Esophagus muscularis mucosa (tissue), 3 donors: Measurements from ENCODE around the gene CKS1B.

ENCODE experiments used
- POLR2A ChIP-seq: fragments of 450-650 bp; IDR thresholded peaks from one replicate; pipeline ENCODE4 v1.6.1; 2017; ENCODE audit warnings: antibody characterized with exemption, moderate library complexity, mild to moderate bottlenecking, low read depth
- TF ChIP-seq, protein P1 (sequence below), 3 experiments: fragments of 200-600 bp in 2 of 3; fragments of 450-650 bp in 1 of 3; sonication (generic) in 2 of 3; IDR thresholded peaks; one replicate each; pipeline ENCODE4 v1.5.1; 2017 to 2019; ENCODE audit warnings: antibody characterized with exemption in 3 of 3, mild to moderate bottlenecking in 2 of 3, moderate library complexity in 1 of 3

DNA sequence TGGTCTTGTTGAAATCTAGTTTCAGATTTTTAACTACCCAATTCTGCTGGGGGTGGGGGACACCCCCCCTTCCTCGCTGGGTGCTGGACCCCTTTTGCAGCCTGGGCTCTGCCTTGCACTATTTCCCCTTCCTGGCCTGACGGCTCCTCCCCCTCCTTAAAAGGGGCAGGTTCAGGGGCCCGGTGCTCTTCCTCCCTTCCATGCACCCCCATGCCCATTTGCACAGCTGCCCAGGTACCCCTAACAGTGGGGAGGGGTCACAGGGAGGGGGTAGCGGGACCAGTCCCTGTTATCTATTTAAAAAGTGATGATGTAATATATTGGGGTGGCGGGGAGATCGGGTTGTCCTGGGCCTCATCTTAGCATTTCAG, 43.5 kb downstream of the CKS1B start:
- TF ChIP-seq, protein P1, sequence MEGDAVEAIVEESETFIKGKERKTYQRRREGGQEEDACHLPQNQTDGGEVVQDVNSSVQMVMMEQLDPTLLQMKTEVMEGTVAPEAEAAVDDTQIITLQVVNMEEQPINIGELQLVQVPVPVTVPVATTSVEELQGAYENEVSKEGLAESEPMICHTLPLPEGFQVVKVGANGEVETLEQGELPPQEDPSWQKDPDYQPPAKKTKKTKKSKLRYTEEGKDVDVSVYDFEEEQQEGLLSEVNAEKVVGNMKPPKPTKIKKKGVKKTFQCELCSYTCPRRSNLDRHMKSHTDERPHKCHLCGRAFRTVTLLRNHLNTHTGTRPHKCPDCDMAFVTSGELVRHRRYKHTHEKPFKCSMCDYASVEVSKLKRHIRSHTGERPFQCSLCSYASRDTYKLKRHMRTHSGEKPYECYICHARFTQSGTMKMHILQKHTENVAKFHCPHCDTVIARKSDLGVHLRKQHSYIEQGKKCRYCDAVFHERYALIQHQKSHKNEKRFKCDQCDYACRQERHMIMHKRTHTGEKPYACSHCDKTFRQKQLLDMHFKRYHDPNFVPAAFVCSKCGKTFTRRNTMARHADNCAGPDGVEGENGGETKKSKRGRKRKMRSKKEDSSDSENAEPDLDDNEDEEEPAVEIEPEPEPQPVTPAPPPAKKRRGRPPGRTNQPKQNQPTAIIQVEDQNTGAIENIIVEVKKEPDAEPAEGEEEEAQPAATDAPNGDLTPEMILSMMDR (IDR thresholded peaks at IDR 0.05) = no peak
- TF ChIP-seq POLR2A = no peak
